ENCODE measurements around the gene EML6. TPM values are rescaled to one million over a fixed set of nuclear protein-coding genes. Genes with fewer than 3 reads are reported as not detected.
"Not testable (repeated sequence)": the region's sequence is repeated elsewhere in the genome, so short reads cannot be mapped to it uniquely, and the experiment has no call there.

Gene EML6
- total RNA-seq, 6 donors from 2014 or later: 1.5 to 7.3 (median 4.0) TPM

- Histone ChIP-seq H3K9me3 (no peaks in the 10 kb centered on the region), H3K4me1 (peaks cover 0 to 8% (median 4%) of the 10 kb centered on the region in 4 donors), H3K36me3 (no peaks in the 10 kb centered on the region), H3K4me3 (no peak overlapping the region), H3K27me3 (no peaks in the 10 kb centered on the region), H3K27ac (peak overlapping the region in 1 of 4 donors; percentile 28)
- WGBS, 2 donors: 72 to 75% methylated on average over 4 of the region's 4 CpGs
- TF ChIP-seq EP300 (IDR thresholded peaks at IDR 0.05) (no peak), POLR2A (IDR thresholded peaks at IDR 0.05) (no peak), POLR2AphosphoS5 (IDR thresholded peaks at IDR 0.05) (no peak)
- TF ChIP-seq, protein P1, sequence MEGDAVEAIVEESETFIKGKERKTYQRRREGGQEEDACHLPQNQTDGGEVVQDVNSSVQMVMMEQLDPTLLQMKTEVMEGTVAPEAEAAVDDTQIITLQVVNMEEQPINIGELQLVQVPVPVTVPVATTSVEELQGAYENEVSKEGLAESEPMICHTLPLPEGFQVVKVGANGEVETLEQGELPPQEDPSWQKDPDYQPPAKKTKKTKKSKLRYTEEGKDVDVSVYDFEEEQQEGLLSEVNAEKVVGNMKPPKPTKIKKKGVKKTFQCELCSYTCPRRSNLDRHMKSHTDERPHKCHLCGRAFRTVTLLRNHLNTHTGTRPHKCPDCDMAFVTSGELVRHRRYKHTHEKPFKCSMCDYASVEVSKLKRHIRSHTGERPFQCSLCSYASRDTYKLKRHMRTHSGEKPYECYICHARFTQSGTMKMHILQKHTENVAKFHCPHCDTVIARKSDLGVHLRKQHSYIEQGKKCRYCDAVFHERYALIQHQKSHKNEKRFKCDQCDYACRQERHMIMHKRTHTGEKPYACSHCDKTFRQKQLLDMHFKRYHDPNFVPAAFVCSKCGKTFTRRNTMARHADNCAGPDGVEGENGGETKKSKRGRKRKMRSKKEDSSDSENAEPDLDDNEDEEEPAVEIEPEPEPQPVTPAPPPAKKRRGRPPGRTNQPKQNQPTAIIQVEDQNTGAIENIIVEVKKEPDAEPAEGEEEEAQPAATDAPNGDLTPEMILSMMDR (IDR thresholded peaks at IDR 0.05): no peak
- DNase-seq (peak in 1 of 2 donors; percentile 61), ATAC-seq (ENCODE audit: low FRiP score in 2 of 2) (no peak)
Observed at GRCh38 chr2:54695378-54695777, 28.1 kb upstream of the EML6 start.

GRCh38 chr2:54697934-54698333 lies 25.5 kb upstream of the EML6 start:
- Histone ChIP-seq H3K36me3 (no peaks in the 10 kb centered on the region), H3K4me3 (no peak overlapping the region), H3K4me1 (peaks cover 0 to 8% (median 4%) of the 10 kb centered on the region in 4 donors), H3K27me3 (no peaks in the 10 kb centered on the region), H3K9me3 (no peaks in the 10 kb centered on the region), H3K27ac (no peak overlapping the region)
- TF ChIP-seq, protein P1 (IDR thresholded peaks at IDR 0.05): no peak
- TF ChIP-seq POLR2AphosphoS5 (IDR thresholded peaks at IDR 0.05): no peak
- 79 to 94% methylated on average over 1 of the region's 1 CpG for WGBS, 2 donors
- DNase-seq (no peak), ATAC-seq (ENCODE audit: low FRiP score in 2 of 2) (no peak)

DNA sequence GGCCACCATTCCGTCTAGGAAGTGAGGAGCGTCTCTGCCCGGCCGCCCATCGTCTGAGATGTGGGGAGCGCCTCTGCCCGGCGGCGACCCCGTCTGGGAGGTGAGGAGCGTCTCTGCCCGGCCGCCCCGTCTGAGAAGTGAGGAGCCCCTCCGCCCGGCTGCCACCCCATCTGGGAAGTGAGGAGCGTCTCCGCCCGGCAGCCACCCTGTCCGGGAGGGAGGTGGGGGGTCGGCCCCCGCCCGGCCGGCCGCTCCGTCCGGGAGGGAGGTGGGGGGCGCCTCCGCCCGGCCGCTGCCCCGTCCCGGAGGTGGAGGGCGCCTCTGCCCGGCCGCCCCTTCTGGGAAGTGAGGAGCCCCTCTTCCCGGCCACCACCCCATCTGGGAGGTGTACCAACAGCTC lies 24.5 kb upstream of the EML6 start:
- 93 to 98% methylated on average over 23 to 26 of the region's 37 CpGs for whole genome bisulfite sequencing, 2 donors
- H3K36me3 ChIP-seq; H3K27me3 ChIP-seq; H3K27ac ChIP-seq; H3K9me3 ChIP-seq; ATAC-seq (ENCODE audit: low FRiP score in 2 of 2); H3K4me1 ChIP-seq; H3K4me3 ChIP-seq: not testable (repeated sequence)
- peak in 1 of 2 donors; percentile 70 for DNase-seq

DNA sequence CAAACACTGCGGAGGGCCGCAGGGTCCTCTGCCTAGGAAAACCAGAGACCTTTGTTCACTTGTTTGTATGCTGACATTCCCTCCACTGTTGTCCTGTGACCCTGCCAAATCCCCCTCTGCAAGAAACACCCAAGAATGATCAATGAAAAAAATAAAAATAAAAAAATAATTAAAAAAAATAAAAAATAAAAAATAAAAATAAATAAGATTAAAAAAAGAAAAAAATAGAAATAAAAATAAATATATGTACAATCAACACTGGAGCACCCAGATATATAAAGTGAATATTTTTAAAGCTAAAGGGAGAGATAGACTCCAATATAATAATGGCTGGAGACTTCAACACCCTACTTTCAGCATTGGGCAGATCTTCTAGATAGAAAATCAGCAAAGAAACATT lies 23.8 kb upstream of the EML6 start:
- H3K27me3 ChIP-seq: no peaks in the 10 kb centered on the region
- no peak for ATAC-seq (ENCODE audit: low FRiP score in 2 of 2)
- H3K4me1 ChIP-seq: peaks cover 0 to 14% (median 4%) of the 10 kb centered on the region in 4 donors
- TF ChIP-seq, protein P1 (IDR thresholded peaks at IDR 0.05): no peak
- TF ChIP-seq POLR2A (IDR thresholded peaks at IDR 0.05): no peak
- no peak for TF ChIP-seq EP300 (IDR thresholded peaks at IDR 0.05)
- TF ChIP-seq POLR2AphosphoS5 (IDR thresholded peaks at IDR 0.05): no peak
- no peak for DNase-seq
- no peaks in the 10 kb centered on the region for H3K9me3 ChIP-seq
- 74 to 84% methylated on average over 2 of the region's 2 CpGs for WGBS, 2 donors
- no peaks in the 10 kb centered on the region for H3K36me3 ChIP-seq
- no peak overlapping the region for H3K27ac ChIP-seq
- H3K4me3 ChIP-seq: no peak overlapping the region

GRCh38 chr2:54701029-54701428 lies 22.4 kb upstream of the EML6 start:
- no peak for TF ChIP-seq EP300 (IDR thresholded peaks at IDR 0.05)
- TF ChIP-seq, protein P1 (IDR thresholded peaks at IDR 0.05): no peak
- no peak for TF ChIP-seq POLR2A (IDR thresholded peaks at IDR 0.05)
- TF ChIP-seq POLR2AphosphoS5 (IDR thresholded peaks at IDR 0.05): no peak
- H3K27me3 ChIP-seq: no peaks in the 10 kb centered on the region
- WGBS, 2 donors: 88 to 93% methylated on average over 2 of the region's 2 CpGs
- no peak for ATAC-seq (ENCODE audit: low FRiP score in 2 of 2)
- no peak overlapping the region for H3K27ac ChIP-seq
- H3K4me1 ChIP-seq: peaks cover 0 to 6% (median 0%) of the 10 kb centered on the region in 4 donors
- no peak for DNase-seq
- H3K4me3 ChIP-seq: no peak overlapping the region
- H3K36me3 ChIP-seq: no peaks in the 10 kb centered on the region
- H3K9me3 ChIP-seq: no peaks in the 10 kb centered on the region

All from upper lobe of left lung (tissue), 6 donors.